GM12874 (cell line): ENCODE results near the gene PKD1.
"Not testable (repeated sequence)": the region's sequence is repeated elsewhere in the genome, so short reads cannot be mapped to it uniquely, and the experiment has no call there.

ENCODE experiments used
- TF ChIP-seq, protein P1 (sequence below): IDR thresholded peaks from 2 replicates; pipeline ENCODE4 v1.5.1; 2011; ENCODE audit warnings: low read depth, mild to moderate bottlenecking, control low read depth, low read length, moderate library complexity; ENCODE audit not compliant: insufficient read depth

The PKD1 gene

DNA sequence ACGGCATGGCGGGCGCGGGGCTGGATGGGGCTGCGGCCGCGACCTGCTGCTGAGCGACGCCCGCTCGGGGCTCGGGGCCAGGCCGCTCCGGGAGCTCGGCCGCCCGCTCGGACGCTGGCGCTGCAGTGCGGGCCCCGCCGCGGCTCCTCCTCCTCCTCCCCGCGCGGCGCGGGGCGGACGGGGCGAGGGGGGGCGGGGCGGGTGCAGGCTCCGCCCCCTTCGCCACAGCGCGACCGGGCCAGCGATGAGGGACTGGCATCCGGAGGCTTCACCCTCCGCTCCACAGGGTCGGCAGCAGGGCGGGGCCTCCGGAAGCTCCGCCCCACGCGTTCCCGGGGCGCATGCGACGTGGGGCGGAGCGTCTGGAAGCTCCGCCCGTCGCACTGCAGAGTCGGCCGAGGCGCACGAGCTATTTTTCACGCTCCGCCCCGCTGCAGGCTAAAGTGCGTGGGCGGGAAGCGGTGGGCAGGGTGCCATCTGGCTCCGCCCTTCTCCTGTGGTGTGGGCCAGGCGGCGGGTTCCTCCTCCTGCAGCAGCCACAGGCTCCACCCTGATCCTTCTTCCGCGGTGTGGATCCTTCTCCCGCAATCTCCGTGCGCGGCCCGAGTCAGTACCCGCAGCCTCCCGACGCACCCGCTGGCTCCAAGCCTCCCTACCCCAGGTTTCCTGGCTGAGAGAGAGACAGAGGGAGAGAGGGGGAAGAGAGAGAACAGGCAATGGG, at the start of gene PKD1:
Gene PKD1, minus strand, starts transcription at position 129 of the 721 bp plus-strand sequence. CDS start 209 bp downstream, outside the sequence.
- TF ChIP-seq, protein P1, sequence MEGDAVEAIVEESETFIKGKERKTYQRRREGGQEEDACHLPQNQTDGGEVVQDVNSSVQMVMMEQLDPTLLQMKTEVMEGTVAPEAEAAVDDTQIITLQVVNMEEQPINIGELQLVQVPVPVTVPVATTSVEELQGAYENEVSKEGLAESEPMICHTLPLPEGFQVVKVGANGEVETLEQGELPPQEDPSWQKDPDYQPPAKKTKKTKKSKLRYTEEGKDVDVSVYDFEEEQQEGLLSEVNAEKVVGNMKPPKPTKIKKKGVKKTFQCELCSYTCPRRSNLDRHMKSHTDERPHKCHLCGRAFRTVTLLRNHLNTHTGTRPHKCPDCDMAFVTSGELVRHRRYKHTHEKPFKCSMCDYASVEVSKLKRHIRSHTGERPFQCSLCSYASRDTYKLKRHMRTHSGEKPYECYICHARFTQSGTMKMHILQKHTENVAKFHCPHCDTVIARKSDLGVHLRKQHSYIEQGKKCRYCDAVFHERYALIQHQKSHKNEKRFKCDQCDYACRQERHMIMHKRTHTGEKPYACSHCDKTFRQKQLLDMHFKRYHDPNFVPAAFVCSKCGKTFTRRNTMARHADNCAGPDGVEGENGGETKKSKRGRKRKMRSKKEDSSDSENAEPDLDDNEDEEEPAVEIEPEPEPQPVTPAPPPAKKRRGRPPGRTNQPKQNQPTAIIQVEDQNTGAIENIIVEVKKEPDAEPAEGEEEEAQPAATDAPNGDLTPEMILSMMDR, result not testable (repeated sequence)

DNA sequence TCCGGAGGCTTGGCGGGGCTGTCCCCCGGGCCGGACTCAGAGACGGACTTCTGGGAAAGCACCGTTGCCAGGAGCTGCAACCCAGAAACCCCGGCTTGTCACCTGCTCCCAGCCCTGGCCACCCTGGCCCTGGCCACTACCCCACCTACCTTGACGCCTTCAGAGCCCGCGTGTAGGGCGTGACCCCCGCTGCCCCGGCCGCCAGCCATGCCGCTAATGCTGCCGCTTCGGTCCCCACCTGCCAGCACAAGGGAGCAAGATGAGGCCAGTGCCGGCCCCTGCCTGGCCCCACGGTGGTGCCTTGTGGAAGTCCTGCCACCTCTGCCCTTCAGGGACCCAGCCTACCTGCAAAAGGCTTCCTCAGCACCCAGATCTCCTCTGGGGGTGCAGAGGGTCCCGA, 49.3 kb upstream of the PKD1 start:
- TF ChIP-seq, protein P1, result no peak

DNA sequence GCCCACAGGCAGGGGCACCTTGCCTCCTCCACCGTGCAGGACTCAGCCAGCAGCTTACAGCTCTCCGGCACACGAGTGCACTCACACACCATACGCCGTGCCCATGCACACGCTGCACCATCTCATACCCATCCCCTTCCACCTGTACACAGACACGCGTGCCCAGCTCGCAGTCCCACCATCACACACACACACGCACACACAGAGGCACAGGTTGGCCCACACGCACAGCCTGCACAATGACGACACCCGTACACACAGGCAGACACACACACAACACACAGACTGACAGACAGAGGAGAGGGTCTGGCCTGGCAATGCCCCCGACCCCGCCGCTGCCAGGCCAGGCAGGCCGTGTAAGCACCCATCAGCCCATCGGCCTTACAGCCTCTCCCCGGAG, 48.6 kb upstream of the PKD1 start:
- TF ChIP-seq, protein P1, result no peak

DNA sequence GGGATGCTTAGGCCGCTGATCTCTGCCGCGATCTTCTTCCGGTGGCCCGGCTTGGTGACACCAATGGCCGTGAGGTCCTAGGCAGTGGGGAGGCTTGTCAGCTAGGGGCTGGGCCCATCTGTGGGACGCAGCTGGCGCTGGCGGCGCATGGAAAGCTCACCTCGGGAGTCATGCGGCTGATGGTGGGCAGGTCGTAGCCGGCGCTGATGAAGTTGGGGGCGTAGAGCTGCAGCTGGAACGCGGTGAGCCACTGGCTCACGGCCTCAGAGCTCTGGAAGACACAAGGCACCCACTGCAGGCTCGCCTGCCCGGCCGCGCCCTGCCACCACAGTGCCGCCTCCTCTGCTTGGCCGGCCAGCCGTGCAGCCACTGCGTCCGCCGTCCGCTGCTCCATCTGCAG, 48.0 kb upstream of the PKD1 start:
- TF ChIP-seq, protein P1, result no peak

DNA sequence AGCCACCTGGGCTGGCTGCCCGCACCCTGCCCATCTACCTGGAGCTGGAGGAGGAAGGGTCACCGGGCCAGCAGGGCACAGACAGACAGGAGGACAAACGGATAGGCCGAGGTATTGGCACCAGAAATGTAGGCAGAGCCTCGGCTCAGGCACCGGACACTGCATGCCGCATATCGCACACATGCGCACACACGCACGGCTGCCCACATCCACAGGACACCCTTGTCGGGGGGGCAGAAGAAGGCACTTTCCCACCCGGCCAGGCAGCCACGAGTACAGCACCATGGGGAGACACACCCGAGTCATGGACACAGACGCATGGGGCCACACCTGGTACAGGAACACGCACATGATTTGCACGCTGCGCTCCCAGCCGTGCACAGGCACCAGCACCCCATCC, 46.3 kb upstream of the PKD1 start:
- TF ChIP-seq, protein P1, result no peak

DNA sequence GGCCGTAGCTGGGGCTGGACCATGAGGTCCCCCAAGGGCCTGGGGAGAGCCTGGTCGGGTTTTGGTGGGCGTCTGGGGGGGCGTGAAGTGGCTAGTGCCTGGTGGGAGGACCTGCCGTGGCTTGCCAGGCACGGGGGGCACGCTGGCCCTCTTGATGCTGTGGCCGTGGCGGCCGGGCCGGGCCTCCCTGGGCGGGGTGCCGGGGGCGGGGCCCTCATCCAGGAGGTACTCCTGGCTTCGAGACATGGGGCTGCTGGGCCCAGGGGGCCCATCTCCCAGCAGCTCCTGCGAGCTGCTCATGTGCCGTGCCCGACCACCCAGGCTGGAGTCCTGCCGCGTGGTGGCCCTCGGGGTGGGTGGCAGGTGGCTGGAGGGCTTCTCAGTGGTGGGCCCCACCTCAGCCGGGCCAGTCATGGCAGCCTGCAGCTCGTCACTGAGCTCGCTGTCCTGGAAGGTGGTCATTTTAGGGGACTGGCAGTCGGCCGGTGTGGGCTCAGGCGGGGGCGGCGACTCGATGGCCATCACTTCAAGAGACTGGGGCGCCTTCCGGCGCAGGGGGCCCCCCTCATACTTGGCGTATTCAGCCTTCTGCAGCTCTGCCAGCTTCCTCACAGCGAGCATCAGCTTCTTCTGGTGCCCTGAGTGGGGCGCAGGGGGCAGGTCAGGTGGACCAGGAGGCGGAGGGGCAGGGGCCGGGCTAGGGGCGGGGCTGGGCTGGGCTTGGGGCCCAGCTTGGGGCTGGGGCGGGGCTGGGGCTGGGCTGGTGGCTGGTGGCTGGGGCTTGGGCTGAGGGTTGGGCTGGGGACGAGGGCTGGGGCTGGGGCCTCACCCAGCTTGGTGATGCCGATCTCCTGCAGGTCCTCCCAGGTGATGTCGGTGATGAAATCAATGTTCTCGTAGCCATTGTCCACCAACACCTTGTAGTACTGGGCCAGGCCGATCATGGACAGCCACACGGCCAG, 45.5 kb upstream of the PKD1 start:
- TF ChIP-seq, protein P1, result no peak

DNA sequence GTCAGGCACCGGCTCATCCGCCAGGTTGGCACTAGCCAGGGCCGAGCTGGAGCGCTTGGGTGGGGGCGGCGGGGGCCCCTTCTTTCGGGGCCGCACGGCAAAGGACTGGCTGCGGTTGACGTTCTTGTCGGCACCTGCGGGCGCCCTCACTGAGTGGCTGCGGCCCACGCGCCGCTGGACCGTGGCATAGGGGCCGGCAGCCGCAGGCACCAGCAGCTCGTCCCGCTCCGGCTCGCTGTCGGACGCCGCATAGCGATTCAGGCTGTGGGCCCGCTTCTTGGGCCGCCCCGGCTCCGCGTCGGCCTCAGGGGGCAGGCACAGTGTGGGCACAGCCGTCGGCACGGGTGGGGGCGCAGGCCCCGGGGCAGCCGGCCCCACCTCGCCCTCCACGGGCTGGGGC, 44.8 kb upstream of the PKD1 start:
- TF ChIP-seq, protein P1, result no peak
